GM12874 (cell line): Measurements from ENCODE around the gene FCHSD2.

Source experiments
- CTCF ChIP-seq: IDR thresholded peaks from 2 replicates; pipeline ENCODE4 v1.5.1; 2011; ENCODE audit warnings: low read depth, mild to moderate bottlenecking, control low read depth, low read length, moderate library complexity; ENCODE audit not compliant: insufficient read depth

FCHSD2 gene

GRCh38 chr11:72823105-72823804, 318.9 kb downstream of the FCHSD2 start:
- TF ChIP-seq CTCF: no peak

- TF ChIP-seq CTCF: no peak
These were observed 320.0 kb downstream of the FCHSD2 start for GRCh38 chr11:72821920-72822799.

- no peak for TF ChIP-seq CTCF
These were observed 320.7 kb downstream of the FCHSD2 start for GRCh38 chr11:72821221-72821919.

GRCh38 chr11:72820439-72821139, 321.5 kb downstream of the FCHSD2 start:
- no peak for TF ChIP-seq CTCF

DNA sequence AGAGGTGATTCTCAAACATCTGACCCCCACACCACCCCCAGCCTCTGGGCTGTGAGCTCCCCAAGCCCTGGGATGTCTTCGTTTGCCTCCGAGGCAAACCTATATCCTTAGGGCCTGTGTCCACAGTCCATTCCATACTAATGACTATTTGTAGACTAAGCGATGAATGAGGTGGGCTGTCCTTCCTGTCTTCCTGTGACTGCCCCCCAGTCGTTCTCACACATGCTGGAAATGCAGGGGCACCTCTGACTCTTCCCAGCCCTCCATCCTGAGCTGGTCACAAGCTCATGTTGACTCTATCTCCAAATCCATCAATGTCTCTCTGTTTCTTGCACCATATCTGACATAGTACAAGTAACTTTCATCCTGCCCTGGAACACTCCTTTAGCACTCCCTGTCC, 323.1 kb downstream of the FCHSD2 start:
- TF ChIP-seq CTCF: no peak

DNA sequence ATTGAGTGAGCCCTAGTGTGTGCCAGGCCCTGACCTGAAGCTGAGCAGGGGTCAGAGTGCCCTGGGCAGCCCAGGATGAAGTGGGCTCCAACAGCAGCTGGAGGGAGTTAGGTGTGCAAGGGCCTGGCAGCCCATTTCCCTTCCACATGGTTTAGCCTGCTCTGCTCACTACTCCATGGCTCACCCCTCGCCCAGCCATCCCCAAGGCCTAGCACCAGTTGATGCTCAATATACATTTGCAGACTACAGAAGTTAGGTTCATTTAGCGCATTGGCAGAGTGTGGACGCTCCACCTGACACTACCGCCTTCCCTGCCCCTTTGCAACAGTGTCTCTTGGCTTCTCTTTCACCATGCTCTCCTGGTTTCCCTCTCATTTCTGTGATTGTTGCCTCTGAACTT, 324.2 kb downstream of the FCHSD2 start:
- no peak for TF ChIP-seq CTCF
